Naive thymus-derived CD4-positive, alpha-beta T cell (primary cell): ENCODE data around the gene B4GALNT2. TPM values are rescaled to one million over a fixed set of nuclear protein-coding genes. Genes with fewer than 3 reads are reported as not detected.

Experiments used
- ATAC-seq: fragments of 150-1000 bp; cut with Tn5 transposase; 2 replicates; pipeline ENCODE4 v1.10.0; 2021; ENCODE audit warnings: mild to moderate bottlenecking, moderate library complexity
- CTCF ChIA-PET: fragments of 350-600 bp; sonication (Branson Sonifier 250); formaldehyde crosslinking; loops from one replicate; lab custom pipeline; 2021; ENCODE audit warnings: antibody characterized with exemption; lab: Charles Lee
- POLR2A ChIA-PET: fragments of 350-600 bp; sonication (Branson Sonifier 250); formaldehyde crosslinking; loops from one replicate; lab custom pipeline; 2021; ENCODE audit warnings: antibody characterized with exemption, inconsistent platforms; lab: Charles Lee
- DNase-seq, 9 donors: peaks; one replicate each; pipeline versions ENCODE4 v3.0.0 to v3.0.0-alpha.2; 2020 to 2022; ENCODE audit warnings: mixed read lengths in 1 of 9
- H3K27ac ChIP-seq: one replicate; pipeline ENCODE4 v1.7.0; 2013; ENCODE audit warnings: mild to moderate bottlenecking, low read depth, low read length, moderate library complexity
- H3K27me3 ChIP-seq, 2 donors: one replicate each; pipeline ENCODE4 v1.7.0; 2013; ENCODE audit warnings: low read length in 2 of 2, mild to moderate bottlenecking in 2 of 2, moderate library complexity in 2 of 2; ENCODE audit not compliant: control insufficient read depth in 2 of 2, insufficient read depth in 2 of 2
- H3K36me3 ChIP-seq, 3 experiments: 1 replicate in 2 of 3; 2 replicates in 1 of 3; pipeline ENCODE4 v1.7.0; 2013; ENCODE audit warnings: low read length in 3 of 3, mild to moderate bottlenecking in 3 of 3, moderate library complexity in 1 of 3; ENCODE audit not compliant: insufficient read depth in 3 of 3, control insufficient read depth in 2 of 3
- H3K4me1 ChIP-seq, 2 donors: one replicate each; pipeline ENCODE4 v1.7.0; 2013; ENCODE audit warnings: low read length in 2 of 2, mild to moderate bottlenecking in 2 of 2, moderate library complexity in 1 of 2; ENCODE audit not compliant: control insufficient read depth in 2 of 2, insufficient read depth in 2 of 2
- H3K4me3 ChIP-seq: 2 replicates; pipeline ENCODE4 v1.7.0; 2013; ENCODE audit warnings: mild to moderate bottlenecking, low read length
- H3K9me3 ChIP-seq, 3 experiments: 1 replicate in 2 of 3; 2 replicates in 1 of 3; pipeline ENCODE4 v1.7.0; 2013; ENCODE audit warnings: low read length in 3 of 3; ENCODE audit not compliant: control insufficient read depth in 2 of 3
- H3K27ac Mint-ChIP-seq, 9 donors: one replicate each; pipeline ENCODE4 v1.8.0; 2020 to 2022; ENCODE audit warnings: mixed read lengths in 9 of 9, mild to moderate bottlenecking in 8 of 9, moderate library complexity in 5 of 9, inconsistent platforms in 2 of 9
- H3K27me3 Mint-ChIP-seq, 5 donors: one replicate each; pipeline ENCODE4 v1.8.0; 2021 to 2022; ENCODE audit warnings: mixed read lengths in 5 of 5, mild to moderate bottlenecking in 1 of 5
- H3K36me3 Mint-ChIP-seq, 5 donors: one replicate each; pipeline ENCODE4 v1.8.0; 2020 to 2022; ENCODE audit warnings: mixed read lengths in 5 of 5, mild to moderate bottlenecking in 3 of 5, inconsistent platforms in 1 of 5
- H3K4me1 Mint-ChIP-seq, 7 donors: one replicate each; pipeline ENCODE4 v1.8.0; 2020 to 2022; ENCODE audit warnings: mixed read lengths in 7 of 7, mild to moderate bottlenecking in 3 of 7, inconsistent platforms in 1 of 7
- H3K4me3 Mint-ChIP-seq, 10 donors: one replicate each; pipeline ENCODE4 v1.8.0; 2020 to 2022; ENCODE audit warnings: mild to moderate bottlenecking in 10 of 10, mixed read lengths in 10 of 10, moderate library complexity in 6 of 10, inconsistent platforms in 2 of 10
- H3K9me3 Mint-ChIP-seq, 11 donors: one replicate each; pipeline ENCODE4 v1.8.0; 2020 to 2022; ENCODE audit warnings: mixed read lengths in 11 of 11, mild to moderate bottlenecking in 4 of 11, inconsistent platforms in 1 of 11, moderate library complexity in 1 of 11
- intact Hi-C, 2 donors: fragments of 100-400 bp; cut with micrococcal nuclease; formaldehyde crosslinking; loops; one replicate each; pipeline ENCODE4 v1.15.1; 2023
- polyA plus RNA-seq, 2 donors: library from polyadenylated mRNA; unstranded; fragments of 300-500 nt; fragmentation: Illumina TruSeq; gene quantifications; one replicate each; pipeline ENCODE4 v1.2.3, GENCODE V29; 2021
- total RNA-seq, 6 experiments: library from RNA in 5 of 6; stranded (reverse) in 5 of 6; gene quantifications; 1 replicate in 5 of 6; 2 replicates in 1 of 6; pipeline ENCODE4 v1.2.3 and lab custom pipeline; 2021 to 2026

B4GALNT2 gene
- total and polyA plus RNA-seq, 7 experiments from 2014 or later: 0.03 to 0.05 (median 0.05) TPM; not detected in 3

DNA sequence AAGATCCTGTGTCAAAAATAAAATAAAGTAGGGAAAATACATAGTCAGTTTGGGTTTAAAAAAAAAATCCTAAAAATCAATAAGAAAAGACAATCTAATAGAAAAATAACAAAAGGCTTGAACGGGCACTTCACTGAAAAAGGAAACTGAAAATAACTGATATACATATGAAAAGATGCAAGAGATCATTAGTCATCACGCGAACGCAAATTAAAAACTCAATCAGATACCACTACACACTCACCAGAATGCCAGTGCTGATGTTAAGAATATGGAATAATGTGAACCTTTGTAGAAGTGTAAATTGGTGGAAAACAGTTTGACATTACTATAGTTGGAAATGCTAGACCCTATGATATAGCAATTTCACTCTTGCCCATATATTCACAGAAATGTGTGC lies 63.2 kb downstream of the B4GALNT2 start:
- DNase-seq (no peak), ATAC-seq (no peak)
- Mint-ChIP-seq H3K4me1 (peaks cover 15 to 56% (median 20%) of the 10 kb centered on the region in 7 donors), H3K27ac (no peak overlapping the region), H3K27me3 (peaks cover 0 to 6% (median 0%) of the 10 kb centered on the region in 5 donors), H3K9me3 (peaks cover 0 to 15% (median 0%) of the 10 kb centered on the region in 11 donors), H3K4me3 (no peak overlapping the region), H3K36me3 (no peaks in the 10 kb centered on the region)
- POLR2A ChIA-PET: interaction anchor here (14.4 kb wide), 1 partner anchor 19 kb away, joined by 237 read pairs; the partner anchor contains the start of genes ABI3 and GNGT2
- Histone ChIP-seq H3K27ac (no peak overlapping the region), H3K4me1 (peaks cover 3 to 6% of the 10 kb centered on the region in 2 donors), H3K9me3 (no peaks in the 10 kb centered on the region), H3K4me3 (no peak overlapping the region), H3K36me3 (peaks cover 0 to 4% (median 0%) of the 10 kb centered on the region in 3 experiments), H3K27me3 (no peaks in the 10 kb centered on the region)
- intact Hi-C loops: loop anchor here (10.0 kb wide), 3 partner anchors 479 to 1091 kb away; partner anchors contain the start of genes CBX1 (in 1 of the 2), SNX11 (in 1 of the 2) and SPOP (in 1 of the 2)
- CTCF ChIA-PET: interaction anchor here (0.8 kb wide), 1 partner anchor 15 kb away, joined by 5 read pairs; no protein-coding TSS in a partner anchor

DNA sequence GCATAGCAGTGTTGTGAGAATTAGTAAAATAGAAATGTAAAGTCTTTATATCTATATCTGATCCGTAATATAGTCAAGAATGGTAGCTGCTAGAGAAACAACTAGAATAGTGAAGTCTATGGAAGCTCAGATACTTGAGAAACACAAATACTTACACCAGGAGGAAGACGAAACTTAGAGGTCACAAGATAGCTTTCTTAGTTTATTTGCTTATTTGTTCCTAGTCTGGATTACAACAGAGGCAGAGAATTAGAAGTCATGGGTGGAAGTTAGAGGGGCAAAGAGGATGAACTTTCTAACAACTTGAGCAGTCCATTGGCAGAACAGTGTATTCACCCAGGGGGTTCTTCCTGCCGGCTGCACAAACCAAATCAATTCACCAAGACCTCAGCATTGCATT lies 64.0 kb downstream of the B4GALNT2 start:
- H3K27ac ChIP-seq: no peak overlapping the region
- peaks cover 0 to 6% of the 10 kb centered on the region in 2 donors for H3K4me1 ChIP-seq
- H3K36me3 ChIP-seq: peaks cover 0 to 4% (median 0%) of the 10 kb centered on the region in 3 experiments
- Mint-ChIP-seq H3K9me3 (peaks cover 0 to 14% (median 0%) of the 10 kb centered on the region in 11 donors), H3K36me3 (no peaks in the 10 kb centered on the region), H3K4me1 (peaks cover 14 to 52% (median 19%) of the 10 kb centered on the region in 7 donors), H3K27me3 (peaks cover 0 to 6% (median 0%) of the 10 kb centered on the region in 5 donors), H3K4me3 (no peak overlapping the region), H3K27ac (peak overlapping the region in 1 of 9 donors; percentile 59)
- ChIA-PET POLR2A (interaction anchor here (14.4 kb wide), 1 partner anchor 18 kb away, joined by 237 read pairs; the partner anchor contains the start of genes ABI3 and GNGT2), CTCF (no interaction called here)
- no peak overlapping the region for H3K4me3 ChIP-seq
- no peak for DNase-seq
- intact Hi-C loops: loop anchor here (10.0 kb wide), 3 partner anchors 478 to 1092 kb away; partner anchors contain the start of genes CBX1 (in 1 of the 2), SNX11 (in 1 of the 2) and SPOP (in 1 of the 2)
- H3K9me3 ChIP-seq: no peaks in the 10 kb centered on the region
- ATAC-seq: no peak
- H3K27me3 ChIP-seq: no peaks in the 10 kb centered on the region

DNA sequence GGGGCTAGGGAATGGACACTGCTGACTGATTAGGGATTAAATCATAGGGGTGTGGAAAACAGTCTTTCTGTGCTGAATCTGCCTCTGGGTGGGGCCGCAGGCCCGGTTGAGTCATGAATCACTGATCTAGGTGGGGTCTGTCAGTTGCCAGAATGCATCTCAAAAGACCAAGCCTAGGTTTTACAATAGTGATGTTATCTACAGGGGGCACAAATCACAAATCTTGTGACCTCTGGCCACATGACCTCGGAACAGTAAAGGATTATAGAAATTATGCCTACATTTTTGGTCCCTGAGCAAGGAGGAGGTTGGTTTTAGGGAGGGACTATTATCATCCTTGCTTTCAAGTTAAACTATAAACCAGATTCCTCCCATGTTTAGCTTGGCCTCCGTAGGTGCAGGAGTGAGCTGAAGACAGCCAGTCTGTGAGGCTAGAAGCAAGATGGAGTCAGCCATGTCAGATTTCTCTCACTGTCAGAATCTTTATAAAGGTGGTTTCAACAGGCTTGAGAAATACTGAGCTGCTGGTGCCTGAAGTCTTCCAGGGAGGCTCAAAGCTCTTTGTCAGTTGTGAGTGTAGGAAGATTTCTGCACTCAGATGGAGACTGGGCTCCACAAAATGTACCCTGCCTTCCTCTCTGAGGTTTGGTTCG lies 64.9 kb downstream of the B4GALNT2 start:
- ChIA-PET POLR2A (interaction anchor here (0.7 to 14.4 kb wide), 3 partner anchors 17 to 781 kb away, joined by 4 to 237 read pairs (median 5); partner anchors contain the start of genes ABI3 and GNGT2), CTCF (interaction anchor here (1.2 to 2.8 kb wide), 2 partner anchors 25 to 30 kb away, joined by 4 to 15 read pairs; no protein-coding TSS in a partner anchor)
- ATAC-seq (no peak), DNase-seq (no peak)
- H3K27me3 ChIP-seq: no peaks in the 10 kb centered on the region
- peaks cover 0 to 6% of the 10 kb centered on the region in 2 donors for H3K4me1 ChIP-seq
- Mint-ChIP-seq H3K4me1 (peaks cover 10 to 43% (median 14%) of the 10 kb centered on the region in 7 donors), H3K27me3 (peaks cover 0 to 4% (median 0%) of the 10 kb centered on the region in 5 donors), H3K4me3 (no peak overlapping the region), H3K27ac (peak overlapping the region in 1 of 9 donors; percentile 81), H3K9me3 (peaks cover 0 to 6% (median 0%) of the 10 kb centered on the region in 11 donors), H3K36me3 (peaks cover 0 to 8% (median 4%) of the 10 kb centered on the region in 5 donors)
- intact Hi-C loops: loop anchor here (10.0 kb wide), 3 partner anchors 477 to 1093 kb away; partner anchors contain the start of genes CBX1 (in 1 of the 2), SNX11 (in 1 of the 2) and SPOP (in 1 of the 2)
- no peak overlapping the region for H3K4me3 ChIP-seq
- no peaks in the 10 kb centered on the region for H3K9me3 ChIP-seq
- no peaks in the 10 kb centered on the region for H3K36me3 ChIP-seq
- H3K27ac ChIP-seq: no peak overlapping the region

DNA sequence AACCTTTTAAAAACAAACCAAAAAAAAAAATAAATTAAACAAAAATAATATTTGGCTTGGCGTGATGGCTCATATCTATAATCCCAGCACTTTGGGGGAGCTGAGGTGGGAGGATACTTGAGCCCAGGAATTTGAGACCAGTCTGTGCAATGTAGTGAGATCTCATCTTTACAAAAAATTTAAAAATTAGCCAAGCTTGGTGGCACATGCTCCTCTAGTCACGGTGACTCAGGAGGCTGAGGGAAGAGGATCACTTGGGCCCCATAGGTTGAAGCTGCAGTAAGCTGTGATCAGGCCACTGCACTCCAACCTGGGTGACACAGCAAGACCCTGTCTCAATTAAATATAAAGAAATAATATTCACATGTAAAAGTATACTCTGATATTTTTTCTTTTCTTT lies 65.6 kb downstream of the B4GALNT2 start:
- no peaks in the 10 kb centered on the region for H3K27me3 Mint-ChIP-seq
- peaks cover 0 to 9% (median 4%) of the 10 kb centered on the region in 5 donors for H3K36me3 Mint-ChIP-seq
- H3K4me1 Mint-ChIP-seq: peaks cover 6 to 38% (median 10%) of the 10 kb centered on the region in 7 donors
- POLR2A ChIA-PET: interaction anchor here (0.7 to 14.4 kb wide), 3 partner anchors 17 to 782 kb away, joined by 4 to 237 read pairs (median 5); partner anchors contain the start of genes ABI3 and GNGT2
- H3K9me3 ChIP-seq: no peaks in the 10 kb centered on the region
- intact Hi-C loops: loop anchor here (10.0 kb wide), 3 partner anchors 477 to 1093 kb away; partner anchors contain the start of genes CBX1 (in 1 of the 2), SNX11 (in 1 of the 2) and SPOP (in 1 of the 2)
- H3K9me3 Mint-ChIP-seq: no peaks in the 10 kb centered on the region
- DNase-seq (no peak), ATAC-seq (no peak)
- no peak overlapping the region for H3K4me3 Mint-ChIP-seq
- CTCF ChIA-PET: interaction anchor here (0.7 to 2.8 kb wide), 3 partner anchors 24 to 78 kb away, joined by 3 to 15 read pairs (median 4); no protein-coding TSS in a partner anchor
- no peaks in the 10 kb centered on the region for H3K36me3 ChIP-seq
- H3K27ac ChIP-seq: no peak overlapping the region
- H3K27me3 ChIP-seq: no peaks in the 10 kb centered on the region
- peaks cover 0 to 6% of the 10 kb centered on the region in 2 donors for H3K4me1 ChIP-seq
- H3K27ac Mint-ChIP-seq: no peak overlapping the region
- no peak overlapping the region for H3K4me3 ChIP-seq

DNA sequence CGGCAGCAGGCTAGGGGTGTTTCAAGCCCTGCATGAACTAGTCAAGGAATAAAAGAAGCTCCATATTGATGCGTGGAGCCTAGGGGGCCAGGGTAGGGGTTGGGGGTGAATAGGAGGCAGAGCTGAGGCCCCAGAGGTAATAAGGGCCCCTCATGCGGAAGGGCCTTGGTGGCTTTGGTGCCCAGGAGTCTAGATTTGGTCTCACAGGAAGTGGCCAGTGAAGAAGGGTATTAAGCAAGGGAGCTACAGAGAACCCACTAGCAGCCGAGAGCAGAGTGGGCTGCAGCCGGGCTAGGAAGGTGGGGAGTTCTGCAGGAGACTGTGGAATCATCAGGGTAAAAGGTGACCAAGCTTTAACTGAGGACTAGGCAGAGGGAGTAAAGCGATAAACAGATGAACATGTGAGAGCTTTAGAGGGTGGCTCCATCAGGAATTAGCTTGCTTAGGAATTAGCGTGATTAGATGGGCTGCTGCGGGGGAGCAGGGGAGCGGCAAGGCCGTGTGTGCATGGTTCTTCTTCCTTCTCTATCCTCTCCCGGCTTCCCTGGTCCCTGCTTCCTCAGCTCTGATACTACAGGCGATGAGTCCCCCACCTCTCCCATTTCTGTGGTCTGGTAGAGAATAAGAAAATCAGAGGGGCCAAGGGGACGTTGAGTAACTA lies 68.0 kb downstream of the B4GALNT2 start:
- Mint-ChIP-seq H3K9me3 (no peaks in the 10 kb centered on the region), H3K36me3 (peaks cover 0 to 18% (median 4%) of the 10 kb centered on the region in 5 donors), H3K4me1 (peaks cover 0 to 20% (median 6%) of the 10 kb centered on the region in 7 donors), H3K27me3 (no peaks in the 10 kb centered on the region), H3K4me3 (no peak overlapping the region), H3K27ac (no peak overlapping the region)
- H3K36me3 ChIP-seq: no peaks in the 10 kb centered on the region
- intact Hi-C loops: no loop called here
- DNase-seq (no peak), ATAC-seq (no peak)
- ChIA-PET POLR2A (interaction anchor here (1.2 to 14.4 kb wide), 2 partner anchors 14 to 16 kb away, joined by 3 to 237 read pairs; partner anchors contain the start of genes ABI3 and GNGT2), CTCF (interaction anchor here (0.6 to 1.3 kb wide), 3 partner anchors 15 to 28 kb away, joined by 3 read pairs; no protein-coding TSS in a partner anchor)
- no peak overlapping the region for H3K27ac ChIP-seq
- H3K4me1 ChIP-seq: no peaks in the 10 kb centered on the region
- no peaks in the 10 kb centered on the region for H3K27me3 ChIP-seq
- H3K4me3 ChIP-seq: no peak overlapping the region
- H3K9me3 ChIP-seq: no peaks in the 10 kb centered on the region
